ENCODE data around the gene PSMB7.
"Not testable (repeated sequence)": the region's sequence is repeated elsewhere in the genome, so short reads cannot be mapped to it uniquely, and the experiment has no call there.

PSMB7 gene

GRCh38 chr9:124442826-124443225 lies 27.6 kb upstream of the PSMB7 start:
- no peak for DNase-seq

- no peak for DNase-seq
These were observed 27.1 kb upstream of the PSMB7 start for GRCh38 chr9:124442379-124442778.

GRCh38 chr9:124441291-124441690 lies 26.0 kb upstream of the PSMB7 start:
- DNase-seq = no peak

GRCh38 chr9:124440786-124441185 lies 25.5 kb upstream of the PSMB7 start:
- no peak for DNase-seq

GRCh38 chr9:124439686-124440243 lies 24.5 kb upstream of the PSMB7 start:
- no peak for DNase-seq

- DNase-seq = no peak
These were observed 23.8 kb upstream of the PSMB7 start for GRCh38 chr9:124439086-124439485.

- DNase-seq = no peak
These were observed 22.8 kb upstream of the PSMB7 start for GRCh38 chr9:124438091-124438490.

GRCh38 chr9:124437086-124437485 lies 21.8 kb upstream of the PSMB7 start:
- DNase-seq = no peak

GRCh38 chr9:124436320-124436719 lies 21.1 kb upstream of the PSMB7 start:
- DNase-seq = no peak

GRCh38 chr9:124429530-124429867 lies 14.3 kb upstream of the PSMB7 start:
- DNase-seq = no peak

GRCh38 chr9:124428751-124429529 lies 13.7 kb upstream of the PSMB7 start:
- DNase-seq = no peak

- DNase-seq = no peak
These were observed 12.0 kb upstream of the PSMB7 start for GRCh38 chr9:124427281-124427680.

GRCh38 chr9:124426361-124426760 lies 11.1 kb upstream of the PSMB7 start:
- DNase-seq = no peak

- DNase-seq = not testable (repeated sequence)
These were observed 10.5 kb upstream of the PSMB7 start for GRCh38 chr9:124425733-124426132.

GRCh38 chr9:124423591-124423990 lies 8.3 kb upstream of the PSMB7 start:
- DNase-seq = no peak

GRCh38 chr9:124423155-124423554 lies 7.9 kb upstream of the PSMB7 start:
- no peak for DNase-seq

- DNase-seq = no peak
These were observed 5.8 kb upstream of the PSMB7 start for GRCh38 chr9:124420991-124421543.

GRCh38 chr9:124419832-124420489 lies 4.7 kb upstream of the PSMB7 start:
- DNase-seq = no peak

GRCh38 chr9:124415852-124416484 lies 726 bp upstream of the PSMB7 start:
- no peak for DNase-seq

GRCh38 chr9:124414612-124415011 lies 630 bp downstream of the PSMB7 start:
- DNase-seq = no peak

- no peak for DNase-seq
These were observed 3.0 kb downstream of the PSMB7 start for GRCh38 chr9:124412228-124412575.

GRCh38 chr9:124411514-124412227 lies 3.6 kb downstream of the PSMB7 start:
- DNase-seq = no peak

GRCh38 chr9:124410321-124410913 lies 4.8 kb downstream of the PSMB7 start:
- DNase-seq = no peak

Measured in activated T-cell treated with anti-CD3 and anti-CD28 coated beads, Interleukin-2, amount 50 U/mL, for 48 hours (primary cell).